Trophoblast cell (in vitro differentiated cells and primary cell): ENCODE measurements around the gene SAMD8.
"Not testable (repeated sequence)": the region's sequence is repeated elsewhere in the genome, so short reads cannot be mapped to it uniquely, and the experiment has no call there.

ENCODE experiments used
- DNase-seq, 2 donors: peaks; one replicate each; pipeline ENCODE4 v3.0.0-alpha.2; 2016
- H2AFZ ChIP-seq: 2 replicates; pipeline ENCODE4 v1.6.1; 2013; ENCODE audit warnings: low read length, moderate library complexity, mild to moderate bottlenecking; ENCODE audit not compliant: insufficient read depth, poor library complexity
- H2AK5ac ChIP-seq: 2 replicates; pipeline ENCODE4 v1.6.1; 2013; ENCODE audit warnings: mild to moderate bottlenecking, low read length
- H2BK120ac ChIP-seq: 2 replicates; pipeline ENCODE4 v1.6.1; 2013; ENCODE audit warnings: low read length, mild to moderate bottlenecking, moderate library complexity; ENCODE audit not compliant: insufficient read depth, poor library complexity
- H2BK12ac ChIP-seq: 2 replicates; pipeline ENCODE4 v1.6.1; 2013; ENCODE audit warnings: mild to moderate bottlenecking, low read length, moderate library complexity
- H2BK5ac ChIP-seq: 2 replicates; pipeline ENCODE4 v1.6.1; 2013; ENCODE audit warnings: low read length, low read depth, moderate library complexity, mild to moderate bottlenecking; ENCODE audit not compliant: poor library complexity
- H3K14ac ChIP-seq: 2 replicates; pipeline ENCODE4 v1.6.1; 2013; ENCODE audit warnings: mild to moderate bottlenecking, low read length
- H3K18ac ChIP-seq: 2 replicates; pipeline ENCODE4 v1.6.1; 2013; ENCODE audit warnings: mild to moderate bottlenecking, low read length
- H3K23ac ChIP-seq: 2 replicates; pipeline ENCODE4 v1.6.1; 2013; ENCODE audit warnings: low read length
- H3K27ac ChIP-seq: 2 replicates; pipeline ENCODE4 v1.5.1; 2013; ENCODE audit warnings: low read depth, mild to moderate bottlenecking, inconsistent platforms, low read length, moderate library complexity
- H3K27me3 ChIP-seq: 2 replicates; pipeline ENCODE4 v1.6.1; 2013; ENCODE audit warnings: inconsistent platforms, mild to moderate bottlenecking, low read length, moderate library complexity; ENCODE audit not compliant: insufficient read depth
- H3K36me3 ChIP-seq, 2 experiments: 1 replicate in 1 of 2; 2 replicates in 1 of 2; pipeline ENCODE4 v1.6.1; 2013; ENCODE audit warnings: low read length in 2 of 2, mild to moderate bottlenecking in 2 of 2, moderate library complexity in 1 of 2; ENCODE audit not compliant: insufficient read depth in 2 of 2, control insufficient read depth in 1 of 2
- H3K4ac ChIP-seq: 2 replicates; pipeline ENCODE4 v1.6.1; 2013; ENCODE audit warnings: low read depth, mild to moderate bottlenecking, low read length, moderate library complexity
- H3K4me1 ChIP-seq, 2 experiments: 1 replicate in 1 of 2; 2 replicates in 1 of 2; pipeline ENCODE4 v1.6.1; 2013; ENCODE audit warnings: low read length in 2 of 2, mild to moderate bottlenecking in 2 of 2, moderate library complexity in 1 of 2; ENCODE audit not compliant: insufficient read depth in 2 of 2, control insufficient read depth in 1 of 2
- H3K4me2 ChIP-seq: 2 replicates; pipeline ENCODE4 v1.6.1; 2013; ENCODE audit warnings: inconsistent platforms, mild to moderate bottlenecking, low read length, moderate library complexity
- H3K4me3 ChIP-seq: 2 replicates; pipeline ENCODE4 v1.5.1; 2013; ENCODE audit warnings: mild to moderate bottlenecking, low read depth, low read length, inconsistent platforms
- H3K79me1 ChIP-seq: one replicate; pipeline ENCODE4 v1.6.1; 2013; ENCODE audit warnings: low read length
- H3K79me2 ChIP-seq: 2 replicates; pipeline ENCODE4 v1.6.1; 2013; ENCODE audit warnings: low read length, mild to moderate bottlenecking; ENCODE audit not compliant: control insufficient read depth, insufficient read depth, poor library complexity
- H3K9ac ChIP-seq: 2 replicates; pipeline ENCODE4 v1.6.1; 2013; ENCODE audit warnings: mild to moderate bottlenecking, low read length
- H3K9me3 ChIP-seq: 2 replicates; pipeline ENCODE4 v1.6.1; 2013; ENCODE audit warnings: low read depth, mild to moderate bottlenecking, control low read depth, inconsistent platforms, low read length; ENCODE audit not compliant: insufficient read depth
- H4K12ac ChIP-seq: 2 replicates; pipeline ENCODE4 v1.6.1; 2013; ENCODE audit warnings: low read depth, mild to moderate bottlenecking, low read length, moderate library complexity
- H4K8ac ChIP-seq: 2 replicates; pipeline ENCODE4 v1.6.1; 2013; ENCODE audit warnings: low read depth, mild to moderate bottlenecking, low read length, moderate library complexity
- H4K91ac ChIP-seq: one replicate; pipeline ENCODE4 v1.6.1; 2013; ENCODE audit warnings: low read depth, mild to moderate bottlenecking, low read length, moderate library complexity
- WGBS: extraction: QIAGEN DNeasy Blood & Tissue Kit; methylation state at CpG from one replicate; pipeline ENCODE4 v1.1.7; 2013; ENCODE audit warnings: missing lambda C conversion rate; ENCODE audit not compliant: insufficient read length, insufficient coverage; ENCODE audit errors: extremely low coverage; 5-methylcytosine and 5-hydroxymethylcytosine counted together

SAMD8 gene

DNA sequence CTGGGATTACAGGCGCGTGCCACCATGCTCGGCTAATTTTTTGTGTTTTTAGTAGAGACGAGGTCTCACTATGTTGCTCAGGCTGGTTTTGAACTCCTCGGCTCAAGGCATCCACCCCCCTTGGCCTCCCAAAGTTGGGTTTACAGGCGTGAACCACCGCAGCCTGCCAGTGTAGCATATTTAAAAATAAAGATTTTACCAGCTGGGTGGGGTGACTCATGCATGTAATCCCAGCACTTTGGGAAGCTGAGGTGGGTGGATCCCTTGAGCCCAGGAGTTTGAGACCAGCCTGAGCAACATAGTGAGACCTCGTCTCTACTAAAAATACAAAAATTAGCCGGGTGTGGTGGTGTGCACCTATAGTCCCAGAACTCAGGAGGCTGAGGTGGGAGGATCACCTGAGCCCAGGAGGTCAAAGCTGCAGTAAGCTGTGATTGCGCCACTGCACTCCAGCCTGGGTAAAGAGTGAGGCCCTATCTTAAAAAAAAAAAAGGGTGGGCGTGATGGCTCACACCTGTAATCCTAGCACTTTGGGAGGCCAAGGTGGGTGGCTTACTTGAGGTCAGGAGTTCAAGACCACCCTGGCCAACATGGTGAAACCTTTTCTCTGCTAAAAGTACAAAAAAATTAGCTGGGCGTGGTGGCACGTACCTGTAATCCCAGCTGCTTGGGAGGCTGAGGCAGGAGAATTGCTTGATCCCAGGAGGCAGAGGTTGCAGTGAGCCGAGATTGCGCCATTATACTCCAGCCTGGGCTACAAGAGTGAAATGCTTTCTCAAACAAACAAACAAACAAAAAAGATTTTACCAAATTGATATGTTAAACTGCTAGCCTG, 5.7 kb downstream of the SAMD8 start:
- not testable (repeated sequence) for H3K4me2 ChIP-seq, H3K9me3 ChIP-seq, H4K12ac ChIP-seq, H3K4me3 ChIP-seq, H3K9ac ChIP-seq, H3K4me1 ChIP-seq, H2BK120ac ChIP-seq, H3K79me2 ChIP-seq, H3K27me3 ChIP-seq, H2BK12ac ChIP-seq, H3K23ac ChIP-seq, H3K14ac ChIP-seq, H2AK5ac ChIP-seq, H3K27ac ChIP-seq, DNase-seq, H2BK5ac ChIP-seq, H4K91ac ChIP-seq, H3K79me1 ChIP-seq, H4K8ac ChIP-seq, H2AFZ ChIP-seq, H3K36me3 ChIP-seq
- Histone ChIP-seq H3K4ac (peak overlapping the region; percentile 47), H3K18ac (peak overlapping the region; percentile 14)
- no CpG with 5 or more reads among the region's 15 CpGs for WGBS

DNA sequence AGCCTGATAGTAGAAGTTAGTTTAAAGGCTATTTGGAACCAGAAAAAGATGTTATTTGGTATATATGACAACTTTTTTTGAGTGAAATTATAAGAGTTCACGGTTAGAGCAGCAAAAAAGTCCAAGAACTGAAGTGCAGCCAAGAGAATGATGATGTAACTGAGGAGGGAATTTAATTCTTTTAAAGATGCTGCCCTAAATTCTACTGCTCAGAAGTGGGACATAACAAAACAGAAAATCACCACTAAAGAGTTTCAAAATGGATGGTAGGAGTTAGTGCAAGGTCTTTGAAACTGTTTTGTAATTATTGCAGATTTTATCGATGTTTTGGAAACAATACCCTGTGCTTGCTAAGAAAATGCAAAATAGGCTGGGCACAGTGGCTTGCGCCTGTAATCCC, 6.5 kb downstream of the SAMD8 start:
- Histone ChIP-seq H4K8ac (no peak overlapping the region), H3K79me2 (peaks cover 5% of the 10 kb centered on the region), H2BK12ac (no peak overlapping the region), H3K4ac (no peak overlapping the region), H4K12ac (no peak overlapping the region), H3K36me3 (no peaks in the 10 kb centered on the region), H3K9ac (no peak overlapping the region), H3K27me3 (no peaks in the 10 kb centered on the region), H3K9me3 (no peaks in the 10 kb centered on the region), H3K79me1 (no peaks in the 10 kb centered on the region), H3K14ac (no peak overlapping the region), H3K4me3 (no peak overlapping the region), H3K27ac (no peak overlapping the region), H2BK5ac (no peak overlapping the region), H3K18ac (no peak overlapping the region), H4K91ac (no peak overlapping the region), H2BK120ac (no peak overlapping the region), H3K23ac (no peak overlapping the region), H3K4me1 (peaks cover 0 to 2% of the 10 kb centered on the region in 2 experiments), H2AK5ac (no peak overlapping the region), H3K4me2 (no peak overlapping the region), H2AFZ (no peak overlapping the region)
- peak in 1 of 2 donors; percentile 44 for DNase-seq
- WGBS: no CpG with 5 or more reads among the region's 3 CpGs

DNA sequence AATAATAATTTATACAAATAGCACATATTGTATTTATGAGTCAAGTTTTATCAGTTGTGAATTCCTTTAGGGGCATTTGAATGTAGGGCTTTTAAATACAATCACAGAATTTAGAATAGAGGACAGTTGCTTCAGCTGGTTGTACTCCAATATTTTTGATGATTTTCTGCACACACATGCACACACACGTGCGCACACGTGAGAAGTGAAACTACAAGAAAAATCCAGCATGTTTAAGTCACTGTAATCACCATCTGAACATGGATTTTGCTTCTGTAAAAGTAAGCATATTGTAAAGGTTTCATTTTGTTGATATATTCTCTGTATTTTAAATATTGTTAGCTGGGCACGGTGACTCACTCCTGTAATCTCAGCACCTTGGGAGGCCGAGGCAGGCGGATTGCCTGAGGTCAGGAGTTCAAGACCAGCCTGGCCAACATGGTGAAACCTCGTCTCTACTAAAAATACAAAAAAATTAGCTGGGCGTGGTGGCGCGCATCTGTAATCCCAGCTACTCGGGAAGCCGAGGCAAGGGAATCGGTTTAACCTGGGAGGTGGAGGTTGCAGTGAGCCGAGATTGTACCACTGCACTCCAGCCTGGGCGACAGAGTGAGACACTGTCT, 8.1 kb downstream of the SAMD8 start:
- H4K12ac ChIP-seq, H3K79me1 ChIP-seq, H3K4me3 ChIP-seq, H4K91ac ChIP-seq, H3K18ac ChIP-seq, H3K9ac ChIP-seq, H3K36me3 ChIP-seq, H2BK12ac ChIP-seq, H3K4ac ChIP-seq, H3K27me3 ChIP-seq, H2BK120ac ChIP-seq, H3K79me2 ChIP-seq, H2AK5ac ChIP-seq, H4K8ac ChIP-seq, H3K23ac ChIP-seq, H2AFZ ChIP-seq, H3K4me2 ChIP-seq, H3K4me1 ChIP-seq, H2BK5ac ChIP-seq, H3K27ac ChIP-seq, H3K9me3 ChIP-seq, H3K14ac ChIP-seq, DNase-seq: not testable (repeated sequence)
- WGBS: no CpG with 5 or more reads among the region's 15 CpGs

DNA sequence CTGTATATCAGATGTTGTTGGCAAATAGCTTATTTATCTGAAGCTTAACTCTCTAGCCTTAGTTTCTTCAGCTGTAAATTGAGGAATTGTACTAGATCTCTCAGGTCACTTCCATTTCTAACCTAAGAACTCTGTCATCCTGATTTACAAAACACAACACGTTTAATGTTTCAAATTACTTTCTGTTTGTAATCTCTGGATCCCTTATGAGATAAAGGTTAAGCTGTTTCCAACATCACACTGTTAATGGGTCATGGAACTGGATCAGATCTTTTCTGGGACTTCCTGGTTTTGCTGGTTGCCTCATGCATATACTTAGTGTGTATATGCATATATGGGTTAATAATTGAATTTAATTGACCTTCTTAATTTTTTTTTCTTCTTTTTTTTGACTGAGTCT, 9.9 kb downstream of the SAMD8 start:
- Histone ChIP-seq H4K8ac (no peak overlapping the region), H3K4me3 (no peak overlapping the region), H3K4me2 (no peak overlapping the region), H3K23ac (no peak overlapping the region), H2AFZ (no peak overlapping the region), H2AK5ac (no peak overlapping the region), H2BK5ac (no peak overlapping the region), H2BK12ac (no peak overlapping the region), H3K14ac (no peak overlapping the region), H3K79me1 (no peaks in the 10 kb centered on the region), H4K12ac (no peak overlapping the region), H3K4ac (no peak overlapping the region), H3K4me1 (no peaks in the 10 kb centered on the region), H3K18ac (no peak overlapping the region), H2BK120ac (no peak overlapping the region), H3K9ac (no peak overlapping the region), H3K27ac (no peak overlapping the region), H3K27me3 (no peaks in the 10 kb centered on the region), H4K91ac (no peak overlapping the region), H3K36me3 (peaks cover 0 to 1% of the 10 kb centered on the region in 2 experiments), H3K79me2 (peaks cover 4% of the 10 kb centered on the region), H3K9me3 (no peaks in the 10 kb centered on the region)
- DNase-seq: peak in 1 of 2 donors; percentile 47
- WGBS: no CpG with 5 or more reads among the region's 1 CpG
